22Rv1 (cell line): ENCODE data around the gene CACNA1A.

Experiments
- H3K27ac ChIP-seq: fragments of 450-650 bp; 2 replicates; pipeline ENCODE4 v1.5.1; 2017
- ZFX ChIP-seq: fragments of 450-650 bp; IDR thresholded peaks from 2 replicates; pipeline ENCODE4 v1.6.1; 2017; ENCODE audit warnings: antibody characterized with exemption, borderline replicate concordance
- TF ChIP-seq, protein P1 (sequence below): fragments of 450-650 bp; IDR thresholded peaks from 2 replicates; pipeline ENCODE4 v1.5.1; 2017; ENCODE audit warnings: mild to moderate bottlenecking

Gene CACNA1A

DNA sequence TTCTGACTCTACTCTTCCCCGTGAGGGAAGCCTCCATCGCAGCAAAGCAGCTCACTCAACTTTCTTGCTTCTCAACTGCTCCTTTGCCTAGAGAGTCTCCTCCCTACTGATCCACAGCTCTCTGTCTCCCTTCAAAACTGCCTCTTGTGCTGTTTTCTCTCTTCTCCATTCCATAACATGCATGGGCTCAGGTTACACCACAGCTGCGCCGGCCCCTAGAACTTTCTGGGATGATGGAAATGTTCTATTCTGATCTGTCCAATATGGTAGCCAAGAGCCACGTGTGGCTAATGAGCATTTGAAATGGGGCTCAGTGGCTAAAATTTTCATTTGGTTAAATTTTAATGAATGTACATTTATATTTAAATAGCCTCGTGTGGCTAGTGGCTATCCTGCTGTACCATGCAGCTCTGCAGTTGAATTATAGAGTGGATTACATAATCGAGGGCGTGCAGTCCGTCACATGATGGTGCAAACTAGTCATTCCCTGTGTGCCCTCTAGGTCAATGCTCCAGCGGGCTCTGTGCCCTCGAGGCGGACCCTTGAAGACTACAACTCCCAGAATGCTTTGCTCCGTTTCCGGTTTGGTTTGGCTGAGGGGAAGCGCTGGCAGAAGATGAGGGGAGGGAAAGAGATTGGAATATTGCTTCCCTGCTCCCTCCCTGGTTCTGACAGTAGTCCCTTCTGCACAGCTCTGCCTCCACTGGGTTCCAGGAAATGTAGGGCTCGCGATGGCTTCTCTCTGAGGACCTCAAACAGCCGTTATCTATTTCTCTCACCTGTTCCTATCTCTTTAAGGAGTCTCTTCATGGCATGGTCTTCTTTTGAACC lies 109.8 kb downstream of the CACNA1A start:
- no peak overlapping the region for H3K27ac ChIP-seq
- TF ChIP-seq, protein P1, sequence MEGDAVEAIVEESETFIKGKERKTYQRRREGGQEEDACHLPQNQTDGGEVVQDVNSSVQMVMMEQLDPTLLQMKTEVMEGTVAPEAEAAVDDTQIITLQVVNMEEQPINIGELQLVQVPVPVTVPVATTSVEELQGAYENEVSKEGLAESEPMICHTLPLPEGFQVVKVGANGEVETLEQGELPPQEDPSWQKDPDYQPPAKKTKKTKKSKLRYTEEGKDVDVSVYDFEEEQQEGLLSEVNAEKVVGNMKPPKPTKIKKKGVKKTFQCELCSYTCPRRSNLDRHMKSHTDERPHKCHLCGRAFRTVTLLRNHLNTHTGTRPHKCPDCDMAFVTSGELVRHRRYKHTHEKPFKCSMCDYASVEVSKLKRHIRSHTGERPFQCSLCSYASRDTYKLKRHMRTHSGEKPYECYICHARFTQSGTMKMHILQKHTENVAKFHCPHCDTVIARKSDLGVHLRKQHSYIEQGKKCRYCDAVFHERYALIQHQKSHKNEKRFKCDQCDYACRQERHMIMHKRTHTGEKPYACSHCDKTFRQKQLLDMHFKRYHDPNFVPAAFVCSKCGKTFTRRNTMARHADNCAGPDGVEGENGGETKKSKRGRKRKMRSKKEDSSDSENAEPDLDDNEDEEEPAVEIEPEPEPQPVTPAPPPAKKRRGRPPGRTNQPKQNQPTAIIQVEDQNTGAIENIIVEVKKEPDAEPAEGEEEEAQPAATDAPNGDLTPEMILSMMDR: no peak
- no peak for TF ChIP-seq ZFX

DNA sequence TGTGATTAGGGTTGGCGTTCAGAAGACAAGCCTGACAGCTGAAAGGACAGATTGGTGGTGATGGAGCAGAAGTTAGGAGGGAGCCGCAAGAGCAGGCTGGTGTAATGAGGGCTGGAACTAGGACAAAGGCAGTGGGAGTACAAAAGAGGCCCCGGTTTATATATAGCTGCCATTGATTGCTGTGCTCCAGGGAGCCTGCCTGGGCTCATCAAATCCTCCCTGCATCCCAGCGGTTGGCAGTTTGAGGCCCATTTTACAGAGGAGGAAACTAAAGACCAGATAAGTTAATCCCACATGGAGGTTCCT lies 123.7 kb downstream of the CACNA1A start:
- no peak for TF ChIP-seq ZFX
- TF ChIP-seq, protein P1: no peak
- H3K27ac ChIP-seq: no peak overlapping the region

- TF ChIP-seq ZFX: no peak
- TF ChIP-seq, protein P1: no peak
- no peak overlapping the region for H3K27ac ChIP-seq
Observed at GRCh38 chr19:13381827-13382632, 124.2 kb downstream of the CACNA1A start.

DNA sequence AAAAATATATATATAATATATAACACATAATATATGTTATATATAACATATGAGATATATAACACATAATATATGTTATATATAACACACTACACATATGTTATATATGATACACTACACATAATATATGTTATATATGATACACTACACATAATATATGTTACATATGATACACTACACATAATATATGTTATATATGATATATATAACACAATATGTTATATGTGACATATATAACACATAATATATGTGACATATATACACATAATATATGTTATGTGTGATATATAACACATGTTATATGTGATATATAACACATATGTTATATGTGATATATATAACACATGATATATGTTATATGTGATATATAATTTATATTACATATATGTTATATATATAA lies 129.7 kb downstream of the CACNA1A start:
- no peak overlapping the region for H3K27ac ChIP-seq
- TF ChIP-seq, protein P1: no peak
- TF ChIP-seq ZFX: no peak

GRCh38 chr19:13373599-13373998 lies 132.7 kb downstream of the CACNA1A start:
- TF ChIP-seq ZFX: no peak
- TF ChIP-seq, protein P1: no peak
- H3K27ac ChIP-seq: no peak overlapping the region

GRCh38 chr19:13370948-13371347 lies 135.3 kb downstream of the CACNA1A start:
- TF ChIP-seq, protein P1: no peak
- no peak for TF ChIP-seq ZFX
- no peak overlapping the region for H3K27ac ChIP-seq

DNA sequence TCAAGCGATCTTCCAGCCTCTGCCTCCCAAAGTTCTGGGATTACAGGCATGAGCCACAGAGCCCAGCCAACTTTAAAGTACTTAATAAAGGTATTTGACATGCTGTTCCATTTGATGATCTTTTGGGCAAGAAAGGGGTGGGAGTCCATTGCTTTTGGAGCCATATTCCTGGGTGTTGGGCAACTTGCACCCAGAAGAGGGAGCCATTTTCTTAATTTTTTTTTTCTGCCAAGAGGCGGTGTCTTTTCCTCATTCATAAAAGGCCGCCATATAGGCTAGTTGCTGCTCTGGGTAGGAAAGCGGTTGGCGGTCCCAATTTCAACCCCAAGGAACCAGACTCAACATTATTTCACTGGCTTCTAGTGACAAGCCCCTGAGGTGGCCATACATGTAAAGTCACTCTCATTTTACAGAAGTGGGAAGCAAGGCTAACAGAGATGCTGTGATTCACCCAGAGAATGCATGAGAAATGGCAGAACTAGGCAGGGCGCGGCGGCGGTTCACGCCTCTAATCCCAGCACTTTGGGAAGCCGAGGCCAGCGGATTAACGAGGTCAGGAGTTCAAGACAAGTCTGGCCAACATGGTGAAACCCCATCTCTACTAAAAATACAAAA lies 139.6 kb downstream of the CACNA1A start:
- H3K27ac ChIP-seq: no peak overlapping the region
- no peak for TF ChIP-seq ZFX
- TF ChIP-seq, protein P1: peak; percentile 16; the same call in 1 of the 2 replicates
